NCI-H345 treated with DMSO at 0.1 percent for 48 hours (cell line): ENCODE results near the gene ZNF385C.
"Not testable (repeated sequence)": the region's sequence is repeated elsewhere in the genome, so short reads cannot be mapped to it uniquely, and the experiment has no call there.

Source experiments
- DNase-seq: peaks from one replicate; lab custom pipeline; 2025; ENCODE audit not compliant: unreplicated experiment; lab: John Stamatoyannopoulos, UW

Gene ZNF385C

DNA sequence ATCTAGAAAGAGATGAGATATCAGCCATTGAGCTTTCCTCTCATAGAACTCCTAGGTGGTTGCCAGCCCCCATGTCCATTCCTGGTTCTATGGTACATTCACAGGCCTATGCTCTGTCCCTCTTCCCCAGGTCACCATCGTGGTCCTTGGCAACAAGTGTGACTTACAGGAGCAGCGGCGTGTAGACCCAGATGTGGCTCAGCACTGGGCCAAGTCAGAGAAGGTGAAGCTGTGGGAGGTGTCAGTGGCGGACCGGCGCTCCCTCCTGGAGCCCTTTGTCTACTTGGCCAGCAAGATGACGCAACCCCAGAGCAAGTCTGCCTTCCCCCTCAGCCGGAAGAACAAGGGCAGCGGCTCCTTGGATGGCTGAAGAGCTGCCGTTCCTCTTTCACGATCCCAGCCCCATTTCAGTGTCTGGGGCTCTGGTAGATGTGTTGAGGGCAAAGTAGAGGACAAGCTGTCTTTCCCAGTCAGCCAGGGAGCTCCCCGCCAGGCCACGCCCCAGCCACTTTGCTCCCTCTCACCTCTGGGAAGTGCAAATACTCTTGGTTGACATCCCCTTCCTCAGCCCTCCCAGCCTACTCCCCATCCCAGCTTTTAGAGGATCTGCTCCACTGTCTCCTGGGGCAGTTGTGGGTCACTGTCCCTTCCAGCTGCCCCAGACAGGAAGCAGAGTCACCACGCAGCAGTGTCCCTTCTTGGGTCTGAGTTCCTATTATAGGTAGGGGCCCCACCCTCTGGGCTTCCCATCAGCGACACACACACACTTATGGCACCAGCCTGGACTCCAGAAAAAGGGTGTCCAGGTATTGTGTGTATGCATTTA lies 74.5 kb downstream of the ZNF385C start:
- DNase-seq = no peak

DNA sequence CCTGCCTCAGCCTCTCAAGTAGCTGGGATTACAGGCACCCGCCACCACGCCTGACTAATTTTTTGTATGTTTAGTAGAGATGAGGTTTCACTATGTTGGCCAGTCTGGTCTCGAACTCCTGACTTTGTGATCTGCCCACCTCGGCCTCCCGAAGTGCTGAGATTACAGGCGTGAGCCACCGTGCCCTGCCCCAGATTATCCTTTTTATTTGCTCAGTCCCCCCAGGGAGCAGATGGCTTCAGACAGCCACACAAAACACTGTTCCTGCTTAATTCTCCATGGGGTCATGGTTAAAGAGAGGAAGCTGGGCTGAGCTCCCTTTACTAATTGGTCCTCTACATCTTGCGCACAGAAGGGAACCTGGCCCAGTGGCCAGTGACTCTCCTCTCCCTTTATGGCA lies 77.4 kb downstream of the ZNF385C start:
- not testable (repeated sequence) for DNase-seq

DNA sequence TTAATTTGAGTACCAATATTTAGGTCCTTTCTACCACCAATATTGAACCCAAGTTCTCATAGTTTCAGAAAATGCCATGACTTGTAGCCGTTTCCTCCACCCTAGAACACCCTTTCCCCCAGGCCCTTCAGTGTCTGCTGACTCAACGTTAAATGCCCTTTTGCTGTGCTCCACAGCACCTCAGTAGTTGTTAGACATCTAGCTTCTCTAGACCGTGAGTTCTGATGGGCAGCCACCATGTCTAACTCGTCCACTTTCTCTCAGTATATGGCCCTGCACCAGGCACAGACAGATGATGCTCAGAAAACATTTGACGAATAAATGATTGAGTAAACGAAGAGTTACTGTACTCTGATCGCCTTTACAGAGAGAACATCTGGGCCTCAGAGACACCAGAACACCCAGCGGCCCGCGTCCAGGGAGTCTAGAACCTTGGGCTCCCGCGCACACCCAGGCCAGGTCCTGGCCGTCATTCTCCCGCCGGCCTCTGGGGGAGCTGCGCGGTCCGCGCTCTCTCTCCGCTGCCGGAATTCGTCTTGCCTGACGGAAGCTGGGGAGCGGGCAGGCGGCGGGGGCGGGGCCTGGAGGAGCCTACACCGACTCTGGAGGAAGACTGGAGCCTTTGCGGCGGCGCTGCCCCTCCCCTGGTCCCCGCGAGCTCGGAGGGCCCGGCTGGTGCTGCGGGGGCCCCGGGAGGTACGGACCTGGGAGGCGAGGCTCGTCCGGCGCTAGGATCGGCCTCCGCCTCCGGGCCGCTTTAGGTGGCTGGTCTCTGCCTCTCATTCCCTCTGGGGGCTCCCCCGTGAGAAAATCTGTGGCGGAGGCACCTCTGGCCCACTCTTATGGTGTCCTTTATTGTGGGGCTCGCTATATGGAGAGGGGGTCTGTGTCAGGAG lies 78.5 kb downstream of the ZNF385C start, which contains the start of gene NKIRAS2:
NKIRAS2 (plus strand) TSS at position 582 of the 896 bp plus-strand sequence. CDS start 1,488 bp downstream, outside the sequence.
- peak; percentile 73 for DNase-seq

DNA sequence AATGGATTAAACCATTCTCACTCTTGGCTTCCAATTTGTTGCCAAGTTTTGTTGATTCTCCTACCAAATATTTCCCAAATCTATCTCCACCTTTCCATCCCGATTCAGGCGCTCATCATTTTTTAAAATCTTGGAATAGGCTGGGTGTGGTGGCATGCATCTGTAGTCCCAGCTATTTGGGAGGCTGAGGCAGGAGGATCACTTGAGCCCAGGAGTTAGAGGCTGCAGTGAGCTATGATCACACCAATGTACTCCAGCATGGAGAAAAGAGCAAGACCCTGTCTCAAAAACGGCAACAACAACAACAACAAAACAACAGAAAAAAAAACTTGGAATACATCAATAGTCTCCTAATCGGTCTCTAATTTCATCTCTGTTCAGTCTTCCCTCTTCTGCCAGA lies 79.3 kb downstream of the ZNF385C start:
- DNase-seq = no peak

DNA sequence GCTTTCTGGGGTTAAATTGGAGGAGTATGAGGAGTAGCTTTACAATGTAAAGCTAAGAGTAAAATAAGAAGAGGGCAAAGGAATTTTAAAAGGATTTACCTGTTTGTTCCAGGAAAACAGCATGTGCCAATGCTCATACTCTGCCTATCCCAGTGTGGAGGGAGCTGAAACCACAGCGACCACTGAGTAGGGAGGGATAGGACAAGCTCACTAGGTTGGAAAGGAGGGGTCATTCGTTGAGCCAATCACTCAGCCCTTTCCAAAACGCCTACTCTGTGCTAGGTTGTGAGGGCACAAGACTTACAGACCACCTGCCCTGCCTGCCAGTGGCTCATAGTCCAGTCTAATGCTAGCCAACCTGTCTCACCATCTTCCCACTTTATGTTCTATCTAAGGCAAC lies 79.9 kb downstream of the ZNF385C start:
- no peak for DNase-seq

DNA sequence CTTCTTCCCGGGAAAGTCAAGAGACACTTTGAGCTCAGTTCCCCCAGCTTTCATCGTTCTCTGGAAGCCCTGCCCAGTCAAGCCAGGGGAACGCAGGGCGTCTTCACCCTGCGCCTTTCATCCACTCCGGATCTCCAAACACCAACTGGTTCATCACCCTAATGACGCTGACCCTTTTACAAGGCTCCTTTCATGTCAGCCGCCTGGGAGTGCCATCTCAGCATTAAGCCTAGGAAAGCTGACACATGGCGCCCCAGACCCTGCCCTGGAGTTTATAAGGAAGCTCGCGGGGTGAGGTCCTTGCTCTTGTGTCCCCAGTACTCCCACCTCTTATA lies 80.4 kb downstream of the ZNF385C start:
- no peak for DNase-seq

DNA sequence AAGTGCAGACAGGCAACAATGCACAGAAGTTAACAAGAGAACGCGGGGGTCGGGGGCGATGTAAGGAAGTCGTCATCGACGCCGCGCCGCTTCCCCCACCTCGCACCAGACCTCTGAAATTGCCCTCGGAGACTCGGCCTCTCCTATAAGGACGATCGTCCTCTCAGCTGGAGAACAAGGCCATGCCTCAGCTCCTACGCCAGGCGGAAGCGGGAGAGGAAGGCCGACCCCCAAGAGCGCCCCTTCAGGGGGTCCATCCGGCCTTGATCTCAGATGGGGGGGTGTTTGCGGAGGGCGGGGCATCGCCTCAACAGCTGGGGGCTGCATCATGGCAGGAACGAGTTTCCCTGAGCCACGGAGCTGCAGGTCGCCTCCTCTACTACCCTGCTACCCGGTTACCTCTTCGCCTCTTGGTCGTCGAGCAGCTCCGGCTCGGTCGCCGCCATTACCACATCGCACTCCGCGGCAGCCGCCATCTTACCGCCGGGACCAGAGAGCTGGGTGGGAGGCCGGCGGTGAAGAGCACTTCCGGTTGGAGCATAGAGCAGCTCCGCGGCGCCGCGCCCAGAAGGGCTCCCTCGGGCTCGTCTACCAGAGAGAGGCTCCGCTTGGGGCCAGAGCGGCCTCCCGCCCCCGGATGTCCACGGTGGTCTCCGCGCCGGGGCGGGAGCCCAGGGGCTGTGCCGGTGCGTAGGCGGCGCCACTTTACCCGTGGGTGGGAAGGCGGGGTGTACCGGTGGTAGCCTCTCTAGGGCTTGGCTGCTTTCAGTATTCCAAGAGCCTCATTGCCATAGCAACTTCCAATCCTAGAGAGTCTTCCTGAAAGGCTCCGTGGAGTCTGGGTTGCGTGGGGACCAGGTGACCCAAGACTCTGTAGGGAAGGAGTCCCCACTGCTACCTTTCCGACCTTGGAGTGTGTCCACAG lies 81.1 kb downstream of the ZNF385C start, which contains the start of gene DNAJC7:
DNAJC7 (minus strand) TSS at position 499 of the 925 bp plus-strand sequence; CDS start at position 476, 23 bp downstream.
- peak; percentile 91 for DNase-seq

DNA sequence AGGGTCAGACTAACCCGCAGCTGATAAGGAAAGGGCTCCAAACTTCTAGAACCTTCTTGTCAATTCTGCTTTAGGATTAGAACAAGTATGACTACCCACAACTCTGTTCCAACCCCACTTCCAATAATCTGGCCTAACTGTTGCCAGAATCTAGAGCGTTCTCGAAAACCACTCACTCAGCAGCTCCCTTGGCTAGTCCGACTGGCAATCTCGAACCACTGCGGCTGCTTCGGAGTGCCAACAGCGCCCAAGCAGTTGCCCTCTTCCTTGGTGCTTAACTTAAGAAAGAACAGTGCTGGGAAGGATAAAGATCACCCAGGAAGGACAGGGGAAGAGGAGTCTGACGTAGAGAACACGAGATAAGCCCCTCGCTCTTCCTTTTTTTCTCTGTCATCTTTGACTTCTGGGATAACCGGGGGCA lies 81.9 kb downstream of the ZNF385C start:
- DNase-seq = no peak

DNA sequence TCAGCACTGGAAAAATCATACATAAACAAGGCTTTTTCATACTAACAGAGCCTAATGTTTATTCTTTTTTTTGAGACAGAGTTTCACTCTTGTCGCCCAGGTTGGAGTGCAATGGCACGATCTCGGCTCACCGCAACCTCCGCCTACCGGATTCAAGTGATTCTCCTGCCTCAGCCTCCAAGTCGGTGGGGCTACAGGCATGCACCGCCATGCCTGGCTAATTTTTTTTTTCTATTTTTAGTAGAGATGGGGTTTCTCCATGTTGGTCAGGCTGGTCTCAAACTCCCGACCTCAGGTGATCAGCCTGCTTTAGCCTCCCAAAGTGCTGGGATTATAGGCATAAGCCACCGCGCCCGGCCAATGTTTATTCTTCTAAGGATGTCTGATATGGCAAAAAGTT lies 84.5 kb downstream of the ZNF385C start:
- not testable (repeated sequence) for DNase-seq

DNA sequence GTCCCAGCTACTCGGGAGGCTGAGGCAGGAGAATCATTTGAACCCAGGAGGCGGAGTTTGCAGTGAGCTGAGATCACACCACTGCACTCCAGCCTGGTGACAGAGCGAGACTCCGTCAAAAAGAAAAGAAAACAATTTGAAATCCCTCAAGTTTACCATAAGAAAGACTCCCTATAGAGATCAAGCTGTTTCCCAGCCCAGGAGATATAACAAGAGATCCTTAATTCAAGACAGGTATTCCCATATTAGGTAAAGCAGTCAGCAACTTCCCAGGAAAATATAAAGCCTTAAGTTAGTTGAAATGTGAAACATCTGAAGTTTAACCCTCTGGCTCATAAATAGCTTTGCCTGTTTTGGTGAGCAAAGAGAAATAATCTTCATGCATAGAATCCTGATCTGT lies 85.9 kb downstream of the ZNF385C start:
- DNase-seq = not testable (repeated sequence)

DNA sequence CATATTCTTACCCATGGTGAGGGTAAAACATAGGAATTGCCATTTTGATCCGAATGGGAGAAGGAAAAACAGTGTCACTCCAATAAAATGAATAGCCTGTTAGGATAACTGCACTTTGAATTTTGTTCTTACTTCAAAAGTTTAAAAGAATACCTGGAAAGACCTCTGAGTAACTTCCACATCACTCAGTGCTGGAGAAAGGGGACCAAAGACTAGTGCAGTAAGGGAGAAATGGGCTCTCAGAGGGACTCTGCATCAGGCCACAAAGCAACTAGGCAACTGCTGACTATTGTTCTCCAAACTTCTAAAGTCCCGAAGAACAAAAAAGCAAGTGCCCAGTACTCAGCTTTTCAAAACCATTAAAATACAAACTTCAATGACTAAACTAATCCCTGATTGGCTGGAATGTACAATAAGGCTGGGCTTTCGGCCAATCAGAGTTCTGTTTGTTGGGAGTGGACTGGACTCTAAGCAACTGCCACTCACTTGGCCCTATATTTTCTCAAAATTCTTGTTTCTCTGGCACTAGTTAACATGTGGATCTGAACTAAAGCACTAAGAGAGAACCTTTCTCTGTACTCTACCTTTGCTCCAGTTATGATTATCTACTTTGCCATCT lies 87.3 kb downstream of the ZNF385C start:
- DNase-seq = no peak

DNA sequence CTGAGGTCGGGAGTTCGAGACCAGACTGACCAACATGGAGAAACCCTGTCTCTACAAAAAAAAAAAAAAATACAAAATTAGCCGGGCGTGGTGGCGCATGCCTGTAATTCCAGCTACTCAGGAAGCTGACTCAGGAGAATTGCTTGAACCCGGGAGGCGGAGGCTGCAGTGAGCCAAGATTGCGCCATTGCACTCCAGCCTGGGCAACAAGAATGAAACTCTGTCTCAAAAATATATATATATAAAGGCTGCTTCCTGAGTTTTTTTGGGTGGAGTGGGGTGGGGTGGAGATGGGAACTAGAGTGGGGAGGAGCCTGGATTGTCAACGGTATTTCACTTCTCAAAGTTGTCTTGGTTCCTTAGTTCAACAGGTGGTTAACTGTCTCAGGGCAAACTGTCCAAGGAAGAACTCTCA lies 88.0 kb downstream of the ZNF385C start:
- DNase-seq = not testable (repeated sequence)

DNA sequence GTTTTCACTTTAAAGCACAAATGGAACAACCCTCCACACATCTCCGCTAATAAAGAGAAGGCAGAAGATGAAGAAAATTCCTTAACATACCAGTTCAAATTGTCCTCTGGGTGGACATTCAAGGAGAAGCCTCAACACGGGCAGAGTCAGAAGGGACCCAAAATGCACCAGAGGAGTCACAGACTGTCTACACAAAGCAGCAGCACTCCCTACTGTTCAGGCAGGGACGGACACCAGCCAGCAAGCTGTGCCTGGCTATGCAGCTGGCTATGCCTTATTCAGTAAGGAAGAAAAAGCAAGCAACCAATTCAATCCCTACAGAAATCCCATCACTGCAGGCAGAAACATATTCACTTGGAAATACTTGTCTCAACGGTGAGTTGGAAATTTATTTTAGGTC lies 89.1 kb downstream of the ZNF385C start:
- DNase-seq = no peak

DNA sequence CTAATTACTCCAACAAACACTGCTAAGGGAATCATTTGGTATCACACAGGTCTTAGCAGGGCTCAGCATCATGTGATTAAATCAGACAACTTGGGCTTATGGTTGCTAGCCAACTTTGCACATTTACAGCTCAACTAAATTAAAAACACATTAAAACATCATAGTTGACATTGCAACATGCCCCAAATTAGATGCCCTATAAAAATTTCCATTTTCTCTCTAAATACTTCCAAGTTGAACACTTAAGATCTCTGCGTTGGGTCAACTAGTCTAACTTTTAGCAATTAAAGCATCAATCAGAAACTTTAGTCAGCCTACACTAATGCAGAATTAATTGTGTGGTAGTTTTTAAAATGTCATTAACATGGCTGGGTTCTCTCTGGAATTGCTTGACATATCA lies 93.1 kb downstream of the ZNF385C start:
- no peak for DNase-seq

DNA sequence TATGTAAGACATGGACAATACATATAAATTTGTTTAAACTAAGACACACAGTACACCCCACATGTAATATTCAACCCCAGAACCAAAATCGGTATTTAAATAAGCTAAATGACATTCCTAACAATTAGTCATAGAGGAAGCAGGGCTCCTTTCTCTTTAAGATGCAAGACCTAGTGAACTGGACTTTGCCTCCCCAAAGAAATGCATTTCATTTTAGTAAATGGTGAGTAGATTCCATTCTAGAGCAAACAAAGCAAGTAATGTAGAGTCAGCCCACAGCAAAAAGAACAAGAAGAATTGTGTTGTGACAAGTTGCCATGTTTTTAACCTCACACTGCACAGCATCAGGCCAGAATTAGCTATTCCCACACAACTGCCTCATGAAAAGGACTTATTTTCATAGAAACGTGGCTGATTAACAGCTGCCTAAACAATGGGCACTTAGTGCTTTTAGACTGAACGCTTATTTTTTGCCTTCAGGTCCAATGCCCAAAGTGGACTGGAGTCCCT lies 95.4 kb downstream of the ZNF385C start:
- DNase-seq = no peak

DNA sequence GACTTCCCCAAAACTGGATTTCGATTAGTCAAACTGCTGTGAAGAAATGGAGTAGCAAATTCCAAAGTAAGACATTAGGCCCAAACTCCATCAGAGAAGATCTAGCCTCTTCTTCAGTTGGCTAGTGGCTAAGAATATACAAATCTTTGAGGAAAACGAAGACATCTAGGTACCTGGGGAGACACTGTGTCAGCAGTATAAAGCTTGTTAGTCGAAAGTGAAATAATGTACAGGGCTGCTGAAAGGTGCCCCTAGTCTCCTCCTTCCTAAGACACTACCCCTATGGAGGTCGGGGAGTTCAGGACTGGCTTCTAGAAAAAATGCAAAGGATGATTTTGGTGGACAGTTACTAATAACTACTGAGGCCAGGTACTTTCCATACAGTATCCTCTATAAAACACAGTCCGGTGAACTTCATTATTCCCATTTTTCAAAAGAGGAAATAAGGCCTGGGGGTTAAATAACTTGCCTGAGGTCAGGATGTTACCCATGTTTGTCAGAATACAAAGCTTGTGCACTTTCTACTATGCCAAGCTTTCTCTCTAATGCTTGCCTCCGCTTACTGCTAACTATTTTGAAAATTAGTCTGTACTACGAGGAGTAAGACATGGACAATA lies 96.0 kb downstream of the ZNF385C start:
- no peak for DNase-seq

DNA sequence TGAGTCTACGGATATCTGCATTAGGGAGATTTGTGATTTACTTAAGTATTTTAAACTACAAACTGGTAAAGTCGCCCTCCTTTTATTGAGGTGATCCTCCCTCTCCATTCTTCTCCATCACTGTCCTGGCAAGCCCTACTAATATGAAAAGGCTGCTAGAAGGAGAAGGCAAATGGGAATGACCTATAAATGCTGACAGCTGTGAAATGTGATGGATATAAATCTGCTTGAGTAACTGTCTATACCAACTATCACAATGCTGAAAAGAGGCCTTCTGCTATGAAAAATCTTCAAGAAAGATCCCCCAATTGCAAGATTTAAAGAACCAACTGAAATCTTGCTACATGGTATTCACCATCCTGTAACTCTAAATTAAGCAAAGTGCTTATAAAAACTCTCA lies 96.5 kb downstream of the ZNF385C start:
- DNase-seq = no peak

DNA sequence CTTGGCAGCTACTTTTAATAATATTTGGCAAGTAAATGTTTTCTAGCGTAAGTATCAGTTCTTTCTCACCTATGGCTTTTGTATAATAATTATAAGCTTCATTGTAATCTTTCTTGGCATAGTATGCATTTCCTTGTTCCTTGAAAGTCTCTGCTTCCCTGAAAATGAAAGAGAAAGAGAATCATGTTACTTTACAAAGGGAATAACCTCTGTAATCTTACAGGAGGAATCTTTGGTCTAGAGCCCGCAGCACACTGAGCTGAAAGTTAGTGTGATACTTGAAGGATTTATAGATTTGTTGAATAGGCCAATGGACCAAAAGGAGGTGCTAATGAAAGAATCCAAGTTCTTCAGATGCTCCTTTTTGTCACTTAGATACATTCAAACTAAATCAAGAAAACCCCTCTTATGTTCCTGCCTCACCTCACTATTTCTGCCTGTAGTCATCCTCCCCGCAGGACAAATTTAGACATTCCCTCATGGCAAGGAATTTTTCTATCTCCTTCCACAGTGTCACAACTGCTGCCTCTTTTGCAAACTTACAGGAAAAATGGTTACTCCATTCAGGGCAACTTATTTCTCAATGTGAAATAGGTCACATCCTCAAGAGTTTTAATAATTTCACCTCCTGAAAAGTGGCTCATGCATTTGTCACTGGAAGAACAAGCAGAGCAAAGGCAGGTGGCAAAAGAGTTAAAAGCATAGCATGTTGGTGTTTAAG lies 97.7 kb downstream of the ZNF385C start:
- no peak for DNase-seq

DNA sequence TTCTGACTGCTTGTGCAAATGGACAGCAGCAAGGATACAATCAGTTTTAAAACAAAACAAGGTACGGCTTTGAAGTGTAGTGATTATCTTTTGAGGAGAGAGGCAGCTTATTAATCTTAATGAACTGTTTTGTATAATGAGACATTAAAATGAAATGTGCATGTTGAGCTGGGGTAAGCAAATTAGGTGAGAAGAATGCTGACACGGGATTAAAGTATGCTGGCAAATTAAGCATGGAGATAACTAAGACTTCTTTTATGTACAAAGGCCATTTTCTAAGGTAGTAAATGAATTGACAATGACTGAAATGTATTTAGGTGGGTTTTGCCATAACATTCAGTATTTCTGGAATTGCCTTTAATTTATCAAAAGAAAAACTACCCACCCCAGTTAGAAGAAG lies 99.8 kb downstream of the ZNF385C start:
- DNase-seq = no peak
